Panc1 (cell line): ENCODE data around the gene PPFIA1. TPM values are rescaled to one million over a fixed set of nuclear protein-coding genes. Genes with fewer than 3 reads are reported as not detected.

Source experiments
- ATAC-seq: fragments of 200-7000 bp; cut with Tn5 transposase; 2 replicates; pipeline ENCODE4 v1.9.1; 2020; ENCODE audit warnings: mild to moderate bottlenecking, moderate library complexity
- BruUV-seq: library from RNA; stranded (reverse); fragments of 400-500 nt; replicated peaks from 2 replicates; lab custom pipeline; 2021; lab: Mats Ljungman, UMichigan
- CTCF ChIA-PET: fragments of 300-600 bp; sonication (Branson Sonifier 250); formaldehyde crosslinking; loops from one replicate; lab custom pipeline; 2022; ENCODE audit warnings: antibody characterized with exemption; lab: Charles Lee
- POLR2A ChIA-PET: fragments of 300-600 bp; sonication (Branson Sonifier 250); formaldehyde crosslinking; loops from one replicate; lab custom pipeline; 2022; ENCODE audit warnings: antibody characterized with exemption; lab: Charles Lee
- DNase-seq: peaks from one replicate; pipeline ENCODE4 v3.0.0-alpha.2; 2010; ENCODE audit warnings: low read depth, low spot score
- H3K27ac ChIP-seq: 2 replicates; pipeline ENCODE4 v1.5.1; 2011; ENCODE audit warnings: mild to moderate bottlenecking, low read length, inconsistent platforms
- H3K27me3 ChIP-seq: fragments of 200-500 bp; sonication (Bioruptor generic); 2 replicates; pipeline ENCODE4 v1.6.0; 2014; ENCODE audit warnings: low read length, inconsistent platforms; ENCODE audit not compliant: control insufficient read depth, insufficient read depth
- H3K36me3 ChIP-seq: fragments of 200-500 bp; sonication (Bioruptor generic); 2 replicates; pipeline ENCODE4 v1.5.1; 2014; ENCODE audit warnings: inconsistent platforms, mild to moderate bottlenecking, low read length, moderate library complexity; ENCODE audit not compliant: control insufficient read depth, insufficient read depth
- H3K4me1 ChIP-seq: 2 replicates; pipeline ENCODE4 v1.5.1; 2011; ENCODE audit warnings: inconsistent platforms, mild to moderate bottlenecking, low read length, moderate library complexity; ENCODE audit not compliant: control insufficient read depth, insufficient read depth
- H3K4me3 ChIP-seq, 2 experiments: 2 replicates each; pipeline ENCODE4 v1.5.1; 2011 to 2012; ENCODE audit warnings: low read depth in 2 of 2, low read length in 2 of 2, mild to moderate bottlenecking in 2 of 2, inconsistent platforms in 1 of 2, moderate library complexity in 1 of 2
- H3K9me3 ChIP-seq: fragments of 200-500 bp; sonication (Bioruptor generic); 2 replicates; pipeline ENCODE4 v1.5.1; 2014; ENCODE audit warnings: low read depth, mild to moderate bottlenecking, inconsistent platforms, low read length, moderate library complexity; ENCODE audit not compliant: control insufficient read depth, insufficient read depth
- CTCF ChIP-seq: fragments of 450-650 bp; IDR thresholded peaks from 2 replicates; pipeline ENCODE4 v1.5.1; 2017; ENCODE audit warnings: mild to moderate bottlenecking
- POLR2AphosphoS5 ChIP-seq: IDR thresholded peaks from 2 replicates; pipeline ENCODE4 v1.6.1; 2012; ENCODE audit warnings: mild to moderate bottlenecking, low read depth, low read length, moderate library complexity
- REST ChIP-seq, 2 experiments: IDR thresholded peaks; 2 replicates each; pipeline ENCODE4 v1.6.1; 2011 to 2012; ENCODE audit warnings: low read depth in 2 of 2, control low read depth in 1 of 2, low read length in 1 of 2, mild to moderate bottlenecking in 1 of 2, moderate library complexity in 1 of 2; ENCODE audit not compliant: insufficient read depth in 1 of 2
- SIN3A ChIP-seq: IDR thresholded peaks from 2 replicates; pipeline ENCODE4 v1.6.1; 2012; ENCODE audit warnings: low read depth, mild to moderate bottlenecking, low read length, moderate library complexity, borderline replicate concordance; ENCODE audit not compliant: insufficient read depth
- TCF7L2 ChIP-seq: IDR thresholded peaks from 2 replicates; pipeline ENCODE4 v1.6.1; 2011; ENCODE audit warnings: mild to moderate bottlenecking, low read depth, low read length, inconsistent platforms
- in situ Hi-C: cut with HindIII; loops from 2 replicates; pipeline ENCODE4 v1.10.0; 2016; ENCODE audit warnings: low sequenced_read_pairs, low pct_unique_long_range_greater_than_20kb
- intact Hi-C: fragments of 100-400 bp; cut with micrococcal nuclease; formaldehyde crosslinking; loops from one replicate; pipeline ENCODE4 v1.10.0; 2022; ENCODE audit not compliant: unreplicated experiment
- total RNA-seq: library from RNA; stranded (reverse); gene quantifications from one replicate; pipeline ENCODE4 v1.2.1, GENCODE V29; 2021; ENCODE audit not compliant: unreplicated experiment

Gene PPFIA1
- total RNA-seq, 1 experiment from 2014 or later: 101 TPM

- DNase-seq (no peak), ATAC-seq (no peak)
- Histone ChIP-seq H3K4me1 (peaks cover 13% of the 10 kb centered on the region; the same call in 1 of the 2 replicates), H3K27me3 (no peaks in the 10 kb centered on the region), H3K9me3 (no peaks in the 10 kb centered on the region), H3K4me3 (no peak overlapping the region), H3K36me3 (no peaks in the 10 kb centered on the region), H3K27ac (peak overlapping the region; percentile 37; the same call in 1 of the 2 replicates)
- intact Hi-C loops: no loop called here
- in situ Hi-C loops: no loop called here
- ChIA-PET POLR2A (no interaction called here), CTCF (no interaction called here)
- BruUV-seq: no TSS peak
- no peak for TF ChIP-seq POLR2AphosphoS5
- no peak for TF ChIP-seq SIN3A
- TF ChIP-seq TCF7L2: no peak
- no peak for TF ChIP-seq REST (IDR thresholded peaks at IDR 0.05; ENCODE audit: insufficient read depth in 1 of 2, low read depth in 2 of 2, low read length in 1 of 2)
- no peak for TF ChIP-seq CTCF
Observed at GRCh38 chr11:70247042-70247709, 23.3 kb upstream of the PPFIA1 start.

- Histone ChIP-seq H3K27me3 (no peaks in the 10 kb centered on the region), H3K36me3 (no peaks in the 10 kb centered on the region), H3K4me1 (peaks cover 13% of the 10 kb centered on the region; the same call in 1 of the 2 replicates), H3K27ac (peak overlapping the region; percentile 10; the same call in 1 of the 2 replicates), H3K9me3 (no peaks in the 10 kb centered on the region), H3K4me3 (no peak overlapping the region)
- DNase-seq (no peak), ATAC-seq (peak; percentile 37)
- CTCF ChIA-PET: no interaction called here
- BruUV-seq: no TSS peak
- in situ Hi-C loops (no loop called here), intact Hi-C loops (no loop called here)
- POLR2A ChIA-PET: no interaction called here
- TF ChIP-seq TCF7L2 (no peak), CTCF (no peak), POLR2AphosphoS5 (no peak), SIN3A (no peak), REST (IDR thresholded peaks at IDR 0.05; ENCODE audit: insufficient read depth in 1 of 2, low read depth in 2 of 2, low read length in 1 of 2) (no peak)
Observed at GRCh38 chr11:70247710-70248072, 22.8 kb upstream of the PPFIA1 start.
